Panc1 (cell line): ENCODE data around the gene MYO1H. TPM values are rescaled to one million over a fixed set of nuclear protein-coding genes. Genes with fewer than 3 reads are reported as not detected.

Source experiments
- ATAC-seq: fragments of 200-7000 bp; cut with Tn5 transposase; 2 replicates; pipeline ENCODE4 v1.9.1; 2020; ENCODE audit warnings: mild to moderate bottlenecking, moderate library complexity
- BruUV-seq: library from RNA; stranded (reverse); fragments of 400-500 nt; replicated peaks from 2 replicates; lab custom pipeline; 2021; lab: Mats Ljungman, UMichigan
- CTCF ChIA-PET: fragments of 300-600 bp; sonication (Branson Sonifier 250); formaldehyde crosslinking; loops from one replicate; lab custom pipeline; 2022; ENCODE audit warnings: antibody characterized with exemption; lab: Charles Lee
- POLR2A ChIA-PET: fragments of 300-600 bp; sonication (Branson Sonifier 250); formaldehyde crosslinking; loops from one replicate; lab custom pipeline; 2022; ENCODE audit warnings: antibody characterized with exemption; lab: Charles Lee
- DNase-seq: peaks from one replicate; pipeline ENCODE4 v3.0.0-alpha.2; 2010; ENCODE audit warnings: low read depth, low spot score
- H3K27ac ChIP-seq: 2 replicates; pipeline ENCODE4 v1.5.1; 2011; ENCODE audit warnings: mild to moderate bottlenecking, low read length, inconsistent platforms
- H3K27me3 ChIP-seq: fragments of 200-500 bp; sonication (Bioruptor generic); 2 replicates; pipeline ENCODE4 v1.6.0; 2014; ENCODE audit warnings: low read length, inconsistent platforms; ENCODE audit not compliant: control insufficient read depth, insufficient read depth
- H3K36me3 ChIP-seq: fragments of 200-500 bp; sonication (Bioruptor generic); 2 replicates; pipeline ENCODE4 v1.5.1; 2014; ENCODE audit warnings: inconsistent platforms, mild to moderate bottlenecking, low read length, moderate library complexity; ENCODE audit not compliant: control insufficient read depth, insufficient read depth
- H3K4me1 ChIP-seq: 2 replicates; pipeline ENCODE4 v1.5.1; 2011; ENCODE audit warnings: inconsistent platforms, mild to moderate bottlenecking, low read length, moderate library complexity; ENCODE audit not compliant: control insufficient read depth, insufficient read depth
- H3K4me3 ChIP-seq, 2 experiments: 2 replicates each; pipeline ENCODE4 v1.5.1; 2011 to 2012; ENCODE audit warnings: low read depth in 2 of 2, low read length in 2 of 2, mild to moderate bottlenecking in 2 of 2, inconsistent platforms in 1 of 2, moderate library complexity in 1 of 2
- H3K9me3 ChIP-seq: fragments of 200-500 bp; sonication (Bioruptor generic); 2 replicates; pipeline ENCODE4 v1.5.1; 2014; ENCODE audit warnings: low read depth, mild to moderate bottlenecking, inconsistent platforms, low read length, moderate library complexity; ENCODE audit not compliant: control insufficient read depth, insufficient read depth
- CTCF ChIP-seq: fragments of 450-650 bp; IDR thresholded peaks from 2 replicates; pipeline ENCODE4 v1.5.1; 2017; ENCODE audit warnings: mild to moderate bottlenecking
- POLR2AphosphoS5 ChIP-seq: IDR thresholded peaks from 2 replicates; pipeline ENCODE4 v1.6.1; 2012; ENCODE audit warnings: mild to moderate bottlenecking, low read depth, low read length, moderate library complexity
- REST ChIP-seq, 2 experiments: IDR thresholded peaks; 2 replicates each; pipeline ENCODE4 v1.6.1; 2011 to 2012; ENCODE audit warnings: low read depth in 2 of 2, control low read depth in 1 of 2, low read length in 1 of 2, mild to moderate bottlenecking in 1 of 2, moderate library complexity in 1 of 2; ENCODE audit not compliant: insufficient read depth in 1 of 2
- SIN3A ChIP-seq: IDR thresholded peaks from 2 replicates; pipeline ENCODE4 v1.6.1; 2012; ENCODE audit warnings: low read depth, mild to moderate bottlenecking, low read length, moderate library complexity, borderline replicate concordance; ENCODE audit not compliant: insufficient read depth
- TCF7L2 ChIP-seq: IDR thresholded peaks from 2 replicates; pipeline ENCODE4 v1.6.1; 2011; ENCODE audit warnings: mild to moderate bottlenecking, low read depth, low read length, inconsistent platforms
- in situ Hi-C: cut with HindIII; loops from 2 replicates; pipeline ENCODE4 v1.10.0; 2016; ENCODE audit warnings: low sequenced_read_pairs, low pct_unique_long_range_greater_than_20kb
- intact Hi-C: fragments of 100-400 bp; cut with micrococcal nuclease; formaldehyde crosslinking; loops from one replicate; pipeline ENCODE4 v1.10.0; 2022; ENCODE audit not compliant: unreplicated experiment
- total RNA-seq: library from RNA; stranded (reverse); gene quantifications from one replicate; pipeline ENCODE4 v1.2.1, GENCODE V29; 2021; ENCODE audit not compliant: unreplicated experiment

Gene MYO1H
- total RNA-seq, 1 experiment from 2014 or later: not detected

DNA sequence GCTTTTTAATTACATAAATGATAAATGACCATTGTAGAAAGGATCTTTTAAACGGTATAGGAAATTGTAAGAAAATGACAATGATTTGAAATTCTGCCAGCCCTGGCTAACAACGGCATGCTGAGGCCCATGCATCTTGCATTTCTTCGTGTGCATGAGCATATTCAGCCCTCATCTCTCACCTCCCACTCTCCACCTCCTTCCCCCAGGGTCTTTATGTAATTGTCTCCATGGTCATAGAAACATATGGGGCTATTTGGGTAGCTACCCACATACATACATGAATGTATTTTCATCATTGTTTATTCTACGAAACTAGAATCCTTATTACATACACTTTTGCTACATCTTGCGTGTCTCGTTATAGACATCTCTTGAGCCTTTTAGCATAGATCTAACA is 4.5 kb downstream of the MYO1H start:
- no TSS peak for BruUV-seq
- Histone ChIP-seq H3K4me1 (no peaks in the 10 kb centered on the region), H3K27me3 (peaks cover 18% of the 10 kb centered on the region), H3K36me3 (no peaks in the 10 kb centered on the region), H3K9me3 (no peaks in the 10 kb centered on the region), H3K4me3 (no peak overlapping the region), H3K27ac (no peak overlapping the region)
- intact Hi-C loops (no loop called here), in situ Hi-C loops (no loop called here)
- no peak for DNase-seq
- ChIA-PET CTCF (no interaction called here), POLR2A (no interaction called here)
- no peak for TF ChIP-seq POLR2AphosphoS5
- no peak for TF ChIP-seq SIN3A
- no peak for TF ChIP-seq CTCF
- no peak for TF ChIP-seq TCF7L2
- no peak for TF ChIP-seq REST (IDR thresholded peaks at IDR 0.05; ENCODE audit: insufficient read depth in 1 of 2, low read depth in 2 of 2, low read length in 1 of 2)
- ATAC-seq: no peak

DNA sequence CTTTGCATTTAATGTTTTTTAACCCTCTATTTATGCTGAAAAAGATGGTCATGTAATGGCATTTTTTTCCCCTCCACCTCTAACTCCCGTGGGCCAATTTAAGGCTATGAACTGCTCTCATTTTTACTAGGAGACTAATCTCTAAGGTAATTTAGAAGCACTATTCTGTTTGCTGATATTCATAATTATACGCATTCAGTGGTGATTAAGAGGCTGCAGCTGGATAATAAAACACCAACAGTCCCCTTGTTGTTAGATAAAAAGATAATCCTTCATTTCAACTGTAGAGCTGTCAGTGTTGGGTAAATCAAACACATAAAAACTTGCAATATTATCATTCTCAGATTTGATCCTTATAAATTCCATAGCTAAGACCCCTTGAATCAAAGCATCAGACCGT is 8.9 kb downstream of the MYO1H start:
- Histone ChIP-seq H3K4me3 (no peak overlapping the region), H3K27ac (no peak overlapping the region), H3K9me3 (no peaks in the 10 kb centered on the region), H3K27me3 (peaks cover 18% of the 10 kb centered on the region), H3K36me3 (no peaks in the 10 kb centered on the region), H3K4me1 (no peaks in the 10 kb centered on the region)
- intact Hi-C loops: no loop called here
- DNase-seq: no peak
- POLR2A ChIA-PET: no interaction called here
- BruUV-seq: no TSS peak
- CTCF ChIA-PET: interaction anchor here (0.6 kb wide), 1 partner anchor 93 kb away, joined by 6 read pairs; no protein-coding TSS in a partner anchor
- in situ Hi-C loops: no loop called here
- no peak for TF ChIP-seq POLR2AphosphoS5
- no peak for ATAC-seq

GRCh38 chr12:109357032-109357431 is 9.3 kb downstream of the MYO1H start:
- POLR2A ChIA-PET: no interaction called here
- TF ChIP-seq POLR2AphosphoS5: no peak
- TF ChIP-seq REST (IDR thresholded peaks at IDR 0.05; ENCODE audit: insufficient read depth in 1 of 2, low read depth in 2 of 2, low read length in 1 of 2): no peak
- no TSS peak for BruUV-seq
- intact Hi-C loops (no loop called here), in situ Hi-C loops (no loop called here)
- H3K27me3 ChIP-seq: peaks cover 18% of the 10 kb centered on the region
- DNase-seq (no peak), ATAC-seq (no peak)
- no peaks in the 10 kb centered on the region for H3K36me3 ChIP-seq
- no peaks in the 10 kb centered on the region for H3K9me3 ChIP-seq
- no peaks in the 10 kb centered on the region for H3K4me1 ChIP-seq
- no peak overlapping the region for H3K27ac ChIP-seq
- H3K4me3 ChIP-seq: no peak overlapping the region
- CTCF ChIA-PET: no interaction called here
